A673 (cell line): ENCODE results near the gene DESI2.
"Not testable (repeated sequence)": the region's sequence is repeated elsewhere in the genome, so short reads cannot be mapped to it uniquely, and the experiment has no call there.

ENCODE experiments used
- EZH2 ChIP-seq: fragments of 200-600 bp; sonication (generic); IDR thresholded peaks from 2 replicates; pipeline ENCODE4 v1.6.1; 2017; ENCODE audit warnings: borderline replicate concordance, low read depth, mild to moderate bottlenecking, mixed read lengths, antibody characterized with exemption, low read length; ENCODE audit not compliant: poor library complexity, severe bottlenecking
- TF ChIP-seq, protein P1 (sequence below): fragments of 300-800, 200-600 bp; sonication (generic); conservative IDR thresholded peaks from 2 replicates; pipeline ENCODE4 v1.5.1; 2017; ENCODE audit warnings: low read depth, mild to moderate bottlenecking, antibody characterized with exemption, low read length, moderate library complexity, mixed read lengths

DNA sequence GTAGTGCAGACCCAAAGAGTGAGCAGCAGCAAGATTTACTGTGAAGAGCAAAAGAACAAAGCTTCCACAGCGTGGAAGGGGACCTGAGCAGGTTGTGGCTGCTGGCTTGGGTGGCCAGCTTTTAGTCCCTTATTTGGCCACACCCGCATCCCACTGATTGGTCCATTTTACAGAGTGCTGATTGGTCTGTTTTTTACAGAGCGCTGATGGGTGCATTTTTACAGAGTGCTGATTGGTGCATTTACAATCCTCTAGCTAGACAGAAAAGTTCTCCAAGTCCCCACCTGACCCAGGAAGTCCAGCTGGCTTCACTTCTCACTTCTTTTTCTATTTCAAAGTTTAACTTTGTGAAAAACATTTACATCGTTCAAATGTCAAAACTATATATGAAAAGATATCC is 29.2 kb downstream of the DESI2 start:
- TF ChIP-seq, protein P1, sequence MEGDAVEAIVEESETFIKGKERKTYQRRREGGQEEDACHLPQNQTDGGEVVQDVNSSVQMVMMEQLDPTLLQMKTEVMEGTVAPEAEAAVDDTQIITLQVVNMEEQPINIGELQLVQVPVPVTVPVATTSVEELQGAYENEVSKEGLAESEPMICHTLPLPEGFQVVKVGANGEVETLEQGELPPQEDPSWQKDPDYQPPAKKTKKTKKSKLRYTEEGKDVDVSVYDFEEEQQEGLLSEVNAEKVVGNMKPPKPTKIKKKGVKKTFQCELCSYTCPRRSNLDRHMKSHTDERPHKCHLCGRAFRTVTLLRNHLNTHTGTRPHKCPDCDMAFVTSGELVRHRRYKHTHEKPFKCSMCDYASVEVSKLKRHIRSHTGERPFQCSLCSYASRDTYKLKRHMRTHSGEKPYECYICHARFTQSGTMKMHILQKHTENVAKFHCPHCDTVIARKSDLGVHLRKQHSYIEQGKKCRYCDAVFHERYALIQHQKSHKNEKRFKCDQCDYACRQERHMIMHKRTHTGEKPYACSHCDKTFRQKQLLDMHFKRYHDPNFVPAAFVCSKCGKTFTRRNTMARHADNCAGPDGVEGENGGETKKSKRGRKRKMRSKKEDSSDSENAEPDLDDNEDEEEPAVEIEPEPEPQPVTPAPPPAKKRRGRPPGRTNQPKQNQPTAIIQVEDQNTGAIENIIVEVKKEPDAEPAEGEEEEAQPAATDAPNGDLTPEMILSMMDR, result not testable (repeated sequence)
- TF ChIP-seq EZH2, result not testable (repeated sequence)
